Astrocyte of the hippocampus (primary cell): ENCODE results near the gene PPARD.
"Not testable (repeated sequence)": the region's sequence is repeated elsewhere in the genome, so short reads cannot be mapped to it uniquely, and the experiment has no call there.

Experiments
- DNase-seq: peaks from one replicate; pipeline ENCODE4 v3.0.0; 2011; ENCODE audit warnings: low read depth, low spot score

PPARD gene

DNA sequence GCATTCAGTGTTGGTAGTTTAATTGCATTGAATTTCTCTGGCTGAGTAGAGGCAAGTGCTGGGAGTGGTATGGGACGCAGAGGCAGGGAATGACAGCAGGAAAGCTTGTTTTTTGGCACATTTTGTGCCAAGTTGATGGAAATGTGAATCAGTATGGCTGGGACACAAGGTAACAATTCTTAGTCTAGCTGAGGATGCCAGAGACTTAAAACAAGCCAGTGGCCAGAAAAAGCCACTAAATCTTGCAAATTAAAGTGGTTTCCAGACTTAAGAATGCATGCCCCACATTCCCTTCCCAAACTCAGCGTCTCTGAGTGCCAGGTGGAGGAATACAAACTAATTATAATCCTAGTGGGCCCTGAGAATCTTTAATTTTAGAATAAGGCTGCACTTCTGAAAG, 35.9 kb downstream of the PPARD start:
- peak; percentile 80 for DNase-seq

DNA sequence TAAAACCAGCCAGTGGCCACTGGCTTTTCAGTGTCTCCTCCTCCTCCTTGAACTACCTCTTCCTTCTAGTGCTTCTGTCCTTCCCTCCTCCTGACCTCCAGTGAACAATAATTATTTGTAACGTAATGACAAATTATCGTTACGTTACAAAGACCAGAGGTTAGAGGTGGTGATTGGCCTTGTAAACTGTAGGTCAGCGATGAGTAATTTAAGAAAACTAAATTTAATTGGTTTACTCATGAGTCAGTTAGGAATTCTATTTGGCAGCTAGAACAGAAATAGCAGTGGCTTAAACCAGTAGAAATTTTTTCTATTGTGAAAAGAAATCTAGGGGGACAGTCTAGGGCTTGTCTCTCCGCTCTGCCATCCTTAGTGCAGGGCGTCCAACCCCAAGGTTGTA, 38.8 kb downstream of the PPARD start:
- peak; percentile 42 for DNase-seq

DNA sequence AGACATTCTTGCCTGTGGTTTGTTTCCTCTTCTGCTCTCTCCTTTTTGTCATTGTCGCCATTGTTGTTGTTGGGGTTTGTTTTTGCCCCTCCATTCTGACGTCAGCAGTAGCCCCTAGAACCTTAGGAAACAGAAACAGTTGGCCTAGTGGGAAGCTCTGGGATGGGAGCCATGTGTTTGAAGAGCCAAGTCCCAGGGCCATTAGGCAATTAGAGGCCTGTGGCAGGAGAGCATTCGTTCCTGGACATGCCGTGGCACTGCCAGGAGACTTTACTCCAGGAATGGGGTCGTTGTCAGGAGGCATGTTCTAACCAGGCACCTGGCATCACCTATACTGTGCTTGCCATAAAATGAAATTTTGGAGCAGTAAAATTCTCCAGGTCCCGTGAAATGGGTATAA, 39.7 kb downstream of the PPARD start:
- no peak for DNase-seq

DNA sequence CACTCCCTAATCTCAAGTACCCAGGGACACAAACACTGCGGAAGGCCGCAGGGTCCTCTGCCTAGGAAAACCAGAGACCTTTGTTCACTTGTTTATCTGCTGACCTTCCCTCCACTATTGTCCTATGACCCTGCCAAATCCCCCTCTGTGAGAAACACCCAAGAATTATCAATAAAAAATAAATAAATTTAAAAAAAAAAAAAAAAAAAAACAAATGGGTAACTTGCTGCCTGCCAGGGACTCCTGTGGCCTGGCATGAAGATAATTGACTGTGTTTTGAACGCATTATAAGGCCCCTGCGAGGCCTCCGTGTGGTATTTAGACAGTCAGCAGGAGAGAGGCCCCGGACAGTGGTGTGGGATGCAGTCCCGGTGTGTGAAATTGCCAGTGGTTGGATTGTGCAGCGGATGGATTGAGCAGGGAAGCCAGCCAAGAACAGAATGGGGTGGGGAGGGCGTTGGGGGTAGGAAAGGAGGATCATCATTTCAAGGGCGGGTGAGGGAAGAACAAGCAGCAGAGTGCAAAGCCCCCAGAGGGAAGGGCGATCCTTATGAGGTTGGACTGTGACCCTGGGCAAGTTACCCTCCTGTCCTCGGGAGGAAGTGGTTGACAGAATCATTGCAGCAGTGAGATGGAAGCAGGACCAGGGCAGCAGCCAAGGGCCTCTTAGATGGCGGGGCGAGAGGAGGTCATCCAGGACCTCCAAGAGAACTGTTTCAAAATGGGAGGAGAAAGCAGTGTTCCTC, 43.3 kb downstream of the PPARD start:
- peak; percentile 66 for DNase-seq

DNA sequence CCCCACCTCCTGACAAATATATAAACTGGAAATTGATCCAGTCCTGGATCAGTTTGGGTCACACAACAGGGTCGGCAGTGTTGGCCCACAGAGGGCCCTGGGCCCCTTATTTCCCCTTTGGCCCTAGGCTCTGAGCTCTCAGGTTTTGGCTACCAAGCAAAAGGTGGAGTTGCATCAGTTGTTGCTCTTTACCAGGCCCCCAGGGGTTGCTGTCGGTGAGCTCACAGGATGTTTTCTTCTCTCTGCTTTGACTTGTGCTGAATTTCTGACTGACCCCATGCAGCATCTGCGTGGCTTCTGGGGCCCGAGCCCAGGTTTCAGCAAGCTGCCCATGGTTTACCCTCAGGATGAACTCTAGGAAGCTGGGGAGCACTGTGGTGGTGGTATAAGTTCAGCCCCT, 44.6 kb downstream of the PPARD start:
- no peak for DNase-seq

DNA sequence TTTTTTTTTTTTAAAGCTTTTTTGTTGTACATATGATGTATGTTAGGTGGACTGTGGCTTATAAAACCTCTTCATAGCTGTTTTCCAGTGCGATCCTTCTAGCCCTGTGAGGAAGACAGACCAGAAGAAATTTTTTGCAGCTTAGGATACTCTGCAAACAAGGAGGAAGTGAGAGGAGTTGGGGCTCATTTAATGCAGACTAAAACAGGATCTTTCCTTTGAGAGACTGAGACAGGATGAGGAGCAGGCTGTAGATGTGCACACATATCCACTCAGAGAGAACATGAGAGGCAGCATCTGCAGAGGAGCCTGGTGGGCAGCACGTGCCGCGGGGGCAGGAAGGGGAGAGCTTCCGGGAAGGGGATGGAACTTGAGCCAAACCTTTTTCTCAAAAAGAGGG, 45.7 kb downstream of the PPARD start:
- DNase-seq: no peak

DNA sequence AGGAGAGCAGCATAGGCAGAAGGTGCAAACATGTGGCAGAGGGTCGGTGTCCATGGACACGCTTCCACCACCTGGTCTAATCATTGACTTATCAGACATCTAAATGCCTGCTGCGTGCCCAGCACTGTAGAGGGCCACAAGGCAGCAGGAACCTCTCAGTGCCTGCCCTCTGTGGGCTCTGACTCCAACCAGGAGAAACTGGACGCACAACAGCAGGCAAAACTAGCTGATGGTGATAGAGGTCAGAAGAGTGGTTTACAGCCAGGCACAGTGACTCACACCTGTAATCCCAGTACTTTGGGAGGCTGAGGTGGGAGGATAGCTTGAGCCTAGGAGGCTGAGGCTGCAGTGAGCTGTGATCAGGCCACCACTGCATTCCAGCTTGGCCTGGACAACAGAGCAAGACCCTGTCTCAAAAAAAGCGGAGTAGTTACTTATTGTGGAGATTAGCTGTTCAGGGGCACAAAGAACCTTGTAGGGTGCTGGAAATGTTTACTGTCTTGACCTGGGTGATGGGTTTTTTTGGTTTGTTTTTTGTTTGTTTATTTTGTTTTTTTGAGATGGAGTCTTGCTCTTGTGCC, 46.5 kb downstream of the PPARD start:
- DNase-seq: no peak

DNA sequence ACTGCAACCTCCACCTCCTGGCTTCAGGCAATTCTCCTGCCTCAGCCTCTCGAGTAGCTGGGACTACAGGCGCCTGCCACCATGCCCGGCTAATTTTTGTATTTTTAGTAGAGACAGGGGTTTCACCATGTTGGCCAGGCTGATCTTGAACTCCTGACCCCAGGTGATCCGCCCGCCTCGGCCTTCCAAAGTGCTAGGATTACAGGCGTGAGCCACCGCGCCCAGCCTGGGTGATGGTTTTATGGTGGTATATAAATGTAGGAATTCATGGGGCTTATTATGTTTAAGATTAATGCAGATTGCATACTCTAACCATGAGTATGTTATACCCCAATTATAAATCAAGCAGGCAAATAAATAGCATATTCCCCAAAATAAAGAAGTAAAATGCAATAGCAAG, 47.0 kb downstream of the PPARD start:
- DNase-seq: not testable (repeated sequence)

DNA sequence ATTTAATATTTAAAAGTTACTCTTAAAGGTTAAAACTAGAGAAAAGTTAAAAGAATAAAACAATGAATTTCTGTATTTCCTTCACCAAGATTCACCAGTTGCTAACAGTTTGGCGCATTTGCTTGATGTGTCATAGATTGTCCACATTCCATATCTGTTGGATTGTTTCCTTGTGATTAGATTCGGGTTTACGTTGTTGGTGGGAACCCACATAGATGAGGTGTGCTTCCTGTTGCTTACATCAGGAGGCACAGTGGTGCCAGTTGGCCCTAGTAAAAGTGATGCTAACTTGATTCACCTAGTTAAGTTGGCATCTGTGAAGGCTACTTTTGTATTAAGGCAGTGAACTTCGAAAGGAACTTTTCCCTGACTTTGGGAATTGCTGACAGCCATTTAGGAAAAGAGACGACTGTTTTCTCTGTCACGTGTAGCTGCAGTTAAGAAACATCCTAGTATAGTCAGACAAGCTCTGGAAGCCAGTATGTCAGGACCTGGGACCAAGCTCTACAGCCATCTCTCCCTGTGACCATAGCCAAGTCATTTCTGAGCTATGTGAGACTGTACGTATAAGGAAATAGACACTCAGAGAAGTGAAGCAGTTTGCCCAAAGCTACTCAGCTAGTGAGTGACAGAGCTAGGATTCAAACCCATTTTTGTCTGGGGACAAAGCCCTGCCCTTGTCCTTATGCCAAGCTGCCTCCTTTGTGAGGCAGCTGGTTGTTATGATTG, 49.0 kb downstream of the PPARD start:
- peak; percentile 89 for DNase-seq

DNA sequence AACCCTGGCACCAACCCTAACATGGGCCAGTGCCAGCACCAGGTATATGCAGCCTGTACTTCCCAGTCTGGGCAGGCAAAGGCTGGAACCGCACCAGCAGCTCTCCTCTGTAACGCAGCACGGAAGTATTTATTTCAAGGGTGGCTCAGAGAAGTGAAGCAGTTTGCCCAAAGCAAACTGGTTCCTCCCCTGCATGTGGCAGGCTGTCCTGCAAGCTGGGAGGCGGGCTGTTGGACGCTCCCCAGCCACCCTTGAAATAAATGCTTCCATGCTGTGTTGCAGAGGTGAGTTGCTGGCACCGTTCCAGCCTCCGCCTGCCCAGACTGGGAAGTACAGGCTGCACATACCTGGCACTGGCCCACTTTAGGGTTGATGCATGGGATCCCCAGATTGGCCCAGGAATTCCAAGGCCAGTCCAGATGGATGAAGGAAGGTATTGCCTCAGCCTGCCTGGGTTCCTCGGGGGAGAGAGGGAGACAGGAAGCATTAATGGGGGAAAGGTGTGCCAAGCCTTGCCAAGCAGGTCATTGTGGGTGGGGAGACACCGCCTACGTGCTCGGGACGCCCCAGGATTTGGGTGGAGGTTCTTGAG, 49.8 kb downstream of the PPARD start:
- peak; percentile 41 for DNase-seq

DNA sequence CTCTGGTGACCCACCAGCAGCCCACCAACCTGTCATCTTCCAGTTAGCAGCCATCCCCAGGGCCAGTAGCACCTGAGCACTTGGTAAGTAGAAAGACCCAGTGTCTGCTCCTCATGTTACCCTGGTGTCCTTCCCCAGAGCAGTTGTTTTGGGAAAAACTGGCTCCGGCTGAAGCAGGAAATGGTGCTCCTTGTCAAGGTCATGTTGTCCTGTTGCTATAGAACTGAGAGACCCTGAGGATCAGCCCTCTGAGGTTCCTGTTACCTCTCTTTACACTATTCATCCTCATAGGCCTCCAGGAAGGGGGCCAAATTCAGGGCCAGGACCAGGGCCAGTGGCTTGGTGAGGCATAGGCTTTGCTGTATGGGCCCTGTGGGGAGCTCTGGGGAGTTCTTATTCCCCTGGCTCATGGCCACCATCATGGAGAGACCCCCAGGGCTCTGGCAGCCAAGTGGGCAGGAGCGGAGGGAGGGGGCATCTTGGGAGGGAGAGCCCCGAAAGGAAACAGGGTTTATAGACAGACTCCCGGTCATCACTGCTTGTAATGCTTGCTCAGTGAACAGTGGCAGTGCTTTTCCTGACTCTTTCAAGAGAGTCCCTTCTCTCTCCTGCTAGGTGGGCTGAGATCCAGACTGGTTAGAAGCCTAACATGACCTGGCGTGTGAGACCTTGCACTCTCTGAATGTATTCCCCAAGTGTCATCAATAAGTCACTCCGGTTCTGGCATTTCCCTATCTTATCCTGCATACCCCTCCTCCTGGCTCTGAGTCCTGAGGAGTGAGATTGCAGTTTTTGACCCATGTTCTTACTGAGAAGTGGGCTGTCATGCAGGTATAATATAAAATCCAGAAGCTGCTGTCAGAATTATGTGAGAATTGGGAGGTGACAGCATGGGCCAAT, 50.7 kb downstream of the PPARD start:
- no peak for DNase-seq

DNA sequence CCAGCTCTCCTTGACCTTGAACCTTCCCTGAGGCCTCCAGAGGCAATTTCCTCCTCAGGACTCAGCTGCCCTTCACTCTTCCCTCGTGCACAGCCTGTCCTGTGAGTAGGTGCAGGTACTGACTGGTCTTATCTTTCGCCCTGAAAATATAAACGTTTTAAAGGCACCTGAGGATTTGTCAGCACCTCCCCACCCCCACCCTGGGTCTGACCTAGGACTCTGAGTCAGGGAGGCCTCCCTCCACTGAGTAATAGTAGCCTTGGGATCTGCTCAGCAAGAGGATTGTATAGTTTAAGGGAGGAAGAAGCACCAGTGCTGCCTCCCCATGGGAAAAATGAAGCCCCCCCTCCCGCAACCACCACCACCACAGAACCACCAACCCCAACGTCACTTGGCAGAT, 54.6 kb downstream of the PPARD start:
- peak; percentile 46 for DNase-seq

DNA sequence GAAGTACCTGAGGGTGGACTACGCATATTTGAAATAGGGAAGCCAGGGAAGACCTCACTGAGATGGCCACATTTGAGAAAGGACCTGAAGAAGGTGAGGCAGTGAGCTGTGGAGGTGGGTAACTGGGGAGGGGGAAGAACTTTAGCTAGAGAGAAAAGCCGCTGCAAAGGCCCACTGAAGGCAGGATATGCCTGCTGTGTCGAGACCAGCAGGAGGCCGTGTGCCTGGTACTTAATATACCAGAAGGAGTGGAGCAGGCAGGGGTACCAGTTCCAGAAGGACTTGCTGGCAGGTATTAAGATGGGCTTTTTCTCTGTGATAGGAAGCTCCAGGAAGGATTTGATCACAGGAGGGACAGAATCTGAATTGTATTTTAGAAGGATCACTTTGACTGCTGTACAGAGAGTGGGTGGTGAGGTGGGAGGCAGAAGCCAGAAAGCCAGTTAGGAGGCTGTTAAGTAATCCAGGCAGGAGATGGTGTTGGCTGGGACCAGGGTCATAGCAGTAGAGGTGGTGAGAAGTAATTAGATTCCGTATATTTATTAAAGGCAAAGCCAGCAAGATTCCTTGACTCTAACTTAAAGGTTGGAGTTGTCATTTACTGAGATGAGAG, 55.6 kb downstream of the PPARD start:
- DNase-seq: no peak

DNA sequence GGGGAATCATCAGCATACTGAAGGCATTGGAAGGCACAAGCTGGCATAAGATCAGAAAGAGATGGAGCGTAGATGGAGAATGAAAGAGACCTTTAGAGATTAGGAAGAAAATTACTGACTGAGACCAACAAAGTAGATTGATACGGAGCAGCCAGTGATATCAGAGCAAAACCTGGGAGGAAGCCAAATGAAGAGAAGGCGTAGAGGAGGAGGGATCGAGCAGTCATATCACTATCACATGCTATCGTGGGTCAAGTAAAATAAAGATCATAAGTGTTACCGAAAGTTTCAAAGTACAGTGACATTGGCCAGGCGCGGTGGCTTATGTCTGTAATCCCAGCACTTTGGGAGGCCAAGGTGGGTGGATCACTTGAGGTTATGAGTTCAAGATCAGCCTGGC, 56.2 kb downstream of the PPARD start:
- DNase-seq: no peak

DNA sequence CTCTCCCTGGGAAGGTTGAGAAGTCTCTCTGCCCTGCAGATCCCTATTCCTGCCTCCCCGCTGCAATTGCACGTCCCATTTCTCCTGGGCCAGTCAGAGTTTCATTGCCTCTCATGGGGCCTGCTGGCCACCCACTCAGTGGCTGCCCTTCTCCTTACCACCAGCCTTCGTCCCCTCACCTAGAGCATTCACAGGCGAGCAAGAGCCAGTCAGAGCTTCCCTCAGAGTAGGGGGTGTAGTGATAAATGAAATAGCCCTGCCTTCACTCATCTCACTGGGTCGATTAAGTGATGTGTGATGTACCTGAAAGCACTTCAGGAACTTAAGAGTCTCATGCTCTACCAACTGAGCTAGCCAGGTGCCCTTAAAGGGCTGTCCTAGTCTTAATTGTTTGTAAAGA, 57.8 kb downstream of the PPARD start:
- DNase-seq: no peak

DNA sequence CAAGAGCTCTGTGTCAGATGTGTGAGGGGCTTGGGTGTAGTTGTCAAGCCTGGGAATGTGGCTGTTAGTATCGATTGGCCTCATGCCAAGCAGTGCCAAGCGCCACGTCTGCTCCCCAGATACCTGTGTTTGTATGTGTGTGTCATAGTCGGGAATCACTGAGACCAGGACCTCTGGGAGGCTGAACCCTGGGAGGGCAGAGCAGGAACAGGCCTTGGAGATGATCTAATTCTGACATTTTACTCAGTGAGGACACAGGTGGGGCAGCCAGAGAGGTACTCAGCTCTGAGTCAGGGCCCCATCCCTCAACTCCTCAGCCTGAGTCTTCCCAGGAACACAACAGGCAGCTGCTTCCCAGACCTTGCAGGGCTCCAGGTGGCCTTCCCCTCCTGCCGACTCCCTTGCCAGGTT, 58.5 kb downstream of the PPARD start:
- DNase-seq: no peak

DNA sequence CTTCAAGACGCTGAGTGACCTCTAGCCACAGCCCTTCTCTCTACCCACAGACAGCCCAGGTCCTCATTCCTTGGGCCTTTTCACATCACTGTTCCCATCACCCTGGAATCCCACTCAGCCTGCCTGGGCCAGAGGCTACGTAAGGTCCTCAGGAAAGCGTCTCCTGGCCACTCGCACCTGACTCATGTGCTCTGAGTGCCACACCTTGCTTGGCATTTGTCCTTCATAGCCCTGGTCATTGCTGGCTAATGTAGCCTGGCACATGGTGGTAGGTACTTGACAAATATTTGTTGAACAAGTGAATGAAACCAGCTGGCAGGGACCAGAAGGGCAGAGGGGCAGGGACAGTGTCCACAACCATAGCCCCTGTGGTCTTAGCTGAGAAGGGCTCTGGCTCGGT, 59.2 kb downstream of the PPARD start:
- DNase-seq: no peak

DNA sequence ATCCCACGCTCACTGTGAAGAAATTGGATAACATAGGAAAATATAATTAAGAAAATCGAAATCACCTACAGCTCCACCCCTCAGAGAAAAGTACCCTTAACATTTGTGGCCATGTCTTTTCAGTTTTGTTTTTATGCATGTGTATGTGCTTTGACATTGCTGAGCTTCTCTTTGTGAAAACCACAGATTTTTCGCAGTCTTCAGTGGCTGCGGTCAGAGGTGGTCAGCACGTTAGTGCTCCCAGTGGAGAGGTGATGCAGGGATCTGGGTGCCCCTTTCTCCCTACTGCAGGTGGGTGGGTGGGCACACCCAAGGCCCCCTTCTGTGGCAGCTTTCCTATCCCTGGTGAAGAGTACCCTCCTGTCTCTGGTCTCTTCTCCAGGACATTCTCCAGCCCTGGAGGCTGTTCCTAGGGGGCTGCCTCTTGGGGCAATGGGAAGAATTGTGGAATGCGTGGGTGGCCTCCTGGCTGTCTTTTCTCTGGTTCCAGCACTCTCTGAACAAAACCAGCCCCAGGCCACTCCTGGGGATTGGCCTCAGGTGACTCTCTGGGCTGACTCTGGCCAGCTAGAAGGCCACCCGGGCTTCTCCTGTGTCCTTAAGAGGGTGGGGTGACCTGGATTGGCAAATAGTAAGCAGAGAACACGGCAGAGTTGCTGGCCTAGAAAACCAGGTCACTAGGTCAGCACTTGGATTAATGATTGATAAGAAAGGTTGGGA, 59.9 kb downstream of the PPARD start:
- DNase-seq: no peak

DNA sequence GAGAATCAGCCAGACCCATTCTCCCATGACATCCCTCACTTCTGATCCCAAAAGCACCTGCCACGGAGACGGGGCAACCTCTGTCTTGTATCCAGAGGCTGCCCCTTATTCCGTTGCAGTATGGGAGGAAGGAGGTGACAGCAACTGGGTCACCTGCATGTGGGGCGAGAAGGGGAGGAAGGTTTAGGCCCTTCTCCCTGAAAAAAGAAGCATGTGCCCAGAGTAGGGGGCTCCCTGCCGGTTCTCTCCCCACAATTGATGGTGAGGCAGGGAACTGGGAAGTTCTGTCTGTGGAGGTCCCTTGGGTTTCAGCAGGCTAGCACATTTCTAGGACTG, 60.5 kb downstream of the PPARD start:
- DNase-seq: no peak

DNA sequence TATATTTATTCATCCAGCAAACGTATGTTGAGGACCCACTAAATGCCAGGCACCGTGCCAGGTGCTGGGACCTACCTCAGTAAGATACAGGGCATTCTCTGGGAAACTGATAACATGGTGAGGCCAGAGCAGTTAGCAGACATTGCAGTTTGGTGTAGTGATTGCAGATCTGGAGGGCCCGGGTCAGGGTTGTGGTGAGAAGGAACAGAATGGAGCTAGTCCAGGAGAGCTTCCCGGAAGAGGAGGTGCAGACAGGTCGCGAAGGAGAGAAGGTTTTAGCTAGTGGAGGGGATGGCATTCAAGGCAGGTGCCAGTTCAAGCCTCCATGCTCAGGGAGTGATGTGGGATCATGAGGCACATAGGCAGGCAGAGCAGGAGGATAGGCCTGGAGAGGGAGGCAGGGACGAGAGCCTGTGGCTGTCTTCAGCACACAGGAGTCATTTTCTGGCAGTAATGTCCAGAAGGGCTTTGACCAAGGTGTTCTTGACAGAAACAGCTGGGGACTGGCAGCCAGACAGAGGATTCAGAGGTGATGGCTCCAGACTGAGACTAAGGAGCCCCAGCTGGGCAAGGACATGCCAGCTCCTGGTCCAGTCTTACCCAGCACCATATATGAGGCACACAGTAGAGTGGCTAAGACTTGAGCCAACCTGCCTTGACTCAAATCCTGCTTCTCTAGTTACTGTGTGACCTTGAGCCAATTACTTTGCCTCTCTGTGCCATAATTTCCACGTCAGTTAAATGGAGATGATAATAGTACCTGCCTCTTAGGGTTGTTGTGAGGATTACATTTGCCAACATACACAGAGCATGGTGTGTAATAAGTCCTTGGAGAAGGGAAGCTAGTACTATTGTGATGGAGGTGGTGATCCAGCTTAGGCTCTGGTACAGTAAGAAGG, 61.4 kb downstream of the PPARD start:
- no peak for DNase-seq
